ENCODE measurements around the gene ROR1.
A peak's percentile ranks its signal among the peaks of the same experiment; 100 is the strongest.

Gene ROR1

GRCh38 chr1:63987014-63987627, 213.3 kb downstream of the ROR1 start:
- peak; percentile 70 for DNase-seq (ENCODE audit: low read depth)
- H3K4me3 ChIP-seq (ENCODE audit: control insufficient read depth, low read depth, low read length): no peak overlapping the region
- TF ChIP-seq CTCF (conservative IDR thresholded peaks at IDR 0.05; ENCODE audit: control insufficient read depth, insufficient read depth, low read depth, low read length): no peak

DNA sequence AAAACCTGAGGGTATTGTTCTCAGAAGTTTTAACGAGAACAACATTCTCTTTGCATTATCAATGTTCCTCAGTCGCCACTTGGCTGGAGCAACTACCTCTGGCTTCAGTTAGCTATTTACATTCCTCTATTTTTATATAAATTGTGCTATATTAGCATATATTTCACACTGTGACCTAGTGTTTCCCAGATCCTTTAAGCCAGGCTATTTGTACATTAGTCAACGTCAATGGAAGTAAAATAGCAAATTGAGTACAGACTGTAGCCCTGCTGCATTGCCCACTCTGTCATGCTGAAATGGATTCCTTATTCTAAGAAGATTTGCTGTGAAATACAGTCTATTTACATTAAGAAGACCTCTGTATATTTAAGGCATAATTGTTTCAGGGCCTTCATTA, 213.8 kb downstream of the ROR1 start:
- no peak overlapping the region for H3K4me3 ChIP-seq (ENCODE audit: control insufficient read depth, low read depth, low read length)
- no peak for TF ChIP-seq CTCF (conservative IDR thresholded peaks at IDR 0.05; ENCODE audit: control insufficient read depth, insufficient read depth, low read depth, low read length)
- no peak for DNase-seq (ENCODE audit: low read depth)

DNA sequence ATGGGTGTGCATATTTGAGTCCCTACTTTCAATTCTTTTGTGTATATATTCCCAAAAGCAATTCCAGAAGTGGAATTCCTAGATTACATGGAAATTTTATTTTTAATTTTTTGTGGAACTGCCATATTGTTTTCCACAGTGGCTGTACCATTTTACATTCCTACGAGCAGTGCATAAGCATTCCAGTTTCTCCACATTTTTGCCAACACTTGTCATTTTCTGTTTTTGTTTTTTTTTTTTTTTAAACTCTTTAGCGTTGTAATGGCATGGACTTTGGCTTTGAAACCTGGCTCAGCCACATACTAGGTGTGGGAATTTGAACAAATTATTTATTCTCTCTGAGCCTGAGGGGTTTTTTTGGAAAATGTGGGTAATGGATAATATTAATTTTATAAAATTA, 215.1 kb downstream of the ROR1 start:
- no peak for TF ChIP-seq CTCF (conservative IDR thresholded peaks at IDR 0.05; ENCODE audit: control insufficient read depth, insufficient read depth, low read depth, low read length)
- no peak overlapping the region for H3K4me3 ChIP-seq (ENCODE audit: control insufficient read depth, low read depth, low read length)
- no peak for DNase-seq (ENCODE audit: low read depth)

DNA sequence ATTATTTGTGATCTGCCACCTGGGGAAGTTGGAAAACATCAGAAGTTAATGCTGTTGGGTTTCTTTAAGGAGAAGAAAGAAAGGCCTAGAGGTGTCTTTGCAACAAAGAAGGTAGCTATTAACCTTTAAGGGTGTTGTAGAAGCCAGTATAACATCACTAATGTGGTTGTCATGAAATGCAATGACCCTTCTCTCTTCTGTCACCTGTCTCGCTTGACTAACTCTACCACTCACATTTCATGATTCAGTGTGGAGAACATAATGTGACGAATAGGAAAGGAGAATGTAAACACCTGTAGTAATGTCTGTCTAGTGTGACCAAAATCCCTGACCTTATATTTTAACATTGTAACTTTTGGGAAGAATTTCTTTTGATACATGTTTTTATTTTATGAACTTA, 217.9 kb downstream of the ROR1 start:
- TF ChIP-seq CTCF (conservative IDR thresholded peaks at IDR 0.05; ENCODE audit: control insufficient read depth, insufficient read depth, low read depth, low read length): no peak
- no peak overlapping the region for H3K4me3 ChIP-seq (ENCODE audit: control insufficient read depth, low read depth, low read length)
- DNase-seq (ENCODE audit: low read depth): no peak

- peak; percentile 52 for DNase-seq (ENCODE audit: low read depth)
- H3K4me3 ChIP-seq (ENCODE audit: control insufficient read depth, low read depth, low read length): no peak overlapping the region
- TF ChIP-seq CTCF (conservative IDR thresholded peaks at IDR 0.05; ENCODE audit: control insufficient read depth, insufficient read depth, low read depth, low read length): no peak
These were observed 226.2 kb downstream of the ROR1 start for GRCh38 chr1:64000021-64000420.

DNA sequence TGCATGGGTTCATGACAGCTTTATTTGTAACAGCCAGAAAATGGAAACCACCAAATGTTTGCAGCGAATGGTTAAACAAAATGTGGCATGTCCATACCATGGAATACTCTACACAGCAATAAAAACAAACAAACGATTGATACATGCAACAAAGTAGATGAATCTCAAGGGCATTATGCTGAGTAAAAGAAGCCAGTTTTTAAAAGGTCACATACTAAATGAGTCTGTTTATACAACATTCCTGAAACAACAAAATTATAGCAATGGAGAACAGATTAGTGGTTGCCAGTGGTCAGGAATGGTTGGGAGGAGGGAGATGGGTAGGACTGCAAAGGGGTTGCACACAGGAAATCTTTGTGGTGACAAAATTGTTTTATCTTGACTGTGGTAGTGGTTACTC, 227.2 kb downstream of the ROR1 start:
- H3K4me3 ChIP-seq (ENCODE audit: control insufficient read depth, low read depth, low read length): no peak overlapping the region
- TF ChIP-seq CTCF (conservative IDR thresholded peaks at IDR 0.05; ENCODE audit: control insufficient read depth, insufficient read depth, low read depth, low read length): no peak
- no peak for DNase-seq (ENCODE audit: low read depth)
